H1 (cell line): ENCODE results near the gene BMERB1. TPM values are rescaled to one million over a fixed set of nuclear protein-coding genes. Genes with fewer than 3 reads are reported as not detected.

Source experiments
- CTCF ChIA-PET: fragments of 300-600 bp; sonication (Branson Sonifier 250); formaldehyde crosslinking; loops from one replicate; lab custom pipeline; 2021; ENCODE audit not compliant: partially characterized antibody; lab: Charles Lee
- POLR2A ChIA-PET: fragments of 300-600 bp; sonication (Branson Sonifier 250); formaldehyde crosslinking; loops from one replicate; lab custom pipeline; 2021; ENCODE audit warnings: inconsistent platforms; ENCODE audit not compliant: partially characterized antibody; lab: Charles Lee
- DNase-seq, 2 experiments: peaks; one replicate each; pipeline versions ENCODE4 v3.0.0 to v3.0.0-alpha.2; 2010 to 2022; ENCODE audit warnings: low spot score in 2 of 2, low read depth in 1 of 2, mixed read lengths in 1 of 2
- FAIRE-seq: peaks from 2 replicates; lab custom pipeline; 2011; peaks lifted over from hg19 to GRCh38; lab: Jason Lieb, UNC
- H2AFZ ChIP-seq: 2 replicates; pipeline ENCODE4 v1.8.1; 2012; ENCODE audit warnings: low read length, inconsistent platforms
- H2AK5ac ChIP-seq: 2 replicates; pipeline ENCODE4 v1.6.1; 2013; ENCODE audit warnings: low read depth, low read length
- H2BK120ac ChIP-seq: replicated peaks from 2 replicates; pipeline ENCODE3; 2013; ENCODE audit warnings: low read depth, low read length, inconsistent platforms
- H2BK12ac ChIP-seq: 2 replicates; pipeline ENCODE4 v1.6.1; 2013; ENCODE audit warnings: low read depth, low read length
- H2BK15ac ChIP-seq: 2 replicates; pipeline ENCODE4 v1.6.1; 2013; ENCODE audit warnings: low read length
- H2BK20ac ChIP-seq: 2 replicates; pipeline ENCODE4 v1.6.1; 2013; ENCODE audit warnings: low read length
- H2BK5ac ChIP-seq: 2 replicates; pipeline ENCODE4 v1.6.1; 2013; ENCODE audit warnings: low read depth, low read length
- H3K14ac ChIP-seq: 2 replicates; pipeline ENCODE4 v1.6.1; 2013; ENCODE audit warnings: inconsistent platforms; ENCODE audit not compliant: insufficient read length
- H3K18ac ChIP-seq: 2 replicates; pipeline ENCODE4 v1.6.1; 2013; ENCODE audit warnings: low read length; ENCODE audit errors: extremely low read depth
- H3K23ac ChIP-seq: 2 replicates; pipeline ENCODE4 v1.6.1; 2013; ENCODE audit warnings: inconsistent platforms; ENCODE audit not compliant: insufficient read length
- H3K23me2 ChIP-seq: 2 replicates; pipeline ENCODE4 v1.6.1; 2013; ENCODE audit warnings: low read depth, low read length
- H3K27ac ChIP-seq: 2 replicates; pipeline ENCODE4 v1.6.1; 2011; ENCODE audit warnings: low read depth, low read length, inconsistent platforms
- H3K27me3 ChIP-seq, 4 experiments: replicated peaks in 1 of 4; 1 replicate in 1 of 4; 2 replicates in 3 of 4; pipeline versions ENCODE4 v1.6.1 to v1.8.1; 2011 to 2013; ENCODE audit warnings: low read length in 3 of 4, mild to moderate bottlenecking in 3 of 4, inconsistent platforms in 2 of 4, mixed read lengths in 2 of 4, moderate library complexity in 1 of 4; ENCODE audit not compliant: control insufficient read depth in 3 of 4, insufficient read depth in 3 of 4; ENCODE audit errors: extremely low read depth in 1 of 4
- H3K36me3 ChIP-seq, 4 experiments: 2 replicates each; pipeline versions ENCODE4 v1.6.1 to v1.8.1; 2011 to 2013; ENCODE audit warnings: mild to moderate bottlenecking in 4 of 4, low read length in 3 of 4, moderate library complexity in 2 of 4, control low read depth in 1 of 4, inconsistent platforms in 1 of 4; ENCODE audit not compliant: insufficient read depth in 4 of 4, control insufficient read depth in 2 of 4
- H3K4ac ChIP-seq: replicated peaks from 2 replicates; pipeline ENCODE3; 2013; ENCODE audit warnings: low read length, low read depth, mixed read lengths, inconsistent platforms; ENCODE audit not compliant: insufficient read length
- H3K4me1 ChIP-seq, 4 experiments: replicated peaks in 1 of 4; 1 replicate in 1 of 4; 2 replicates in 3 of 4; pipeline versions ENCODE4 v1.6.1 to v1.8.1; 2011 to 2013; ENCODE audit warnings: low read length in 3 of 4, inconsistent platforms in 2 of 4, mixed read lengths in 1 of 4; ENCODE audit not compliant: insufficient read depth in 4 of 4, control insufficient read depth in 3 of 4
- H3K4me2 ChIP-seq, 2 experiments: 2 replicates each; pipeline versions ENCODE4 v1.6.1 to v1.8.1; 2011 to 2013; ENCODE audit warnings: low read depth in 2 of 2, low read length in 2 of 2, control low read depth in 1 of 2, inconsistent platforms in 1 of 2, mild to moderate bottlenecking in 1 of 2; ENCODE audit not compliant: insufficient read depth in 1 of 2
- H3K4me3 ChIP-seq, 4 experiments: fragments of 200-600, 300-600 bp in 1 of 4; sonication (generic), shearing (Covaris generic), sonication (Bioruptor Twin) in 1 of 4; 2 replicates each; pipeline versions ENCODE4 v1.5.1 to v1.8.1; 2011 to 2016; ENCODE audit warnings: low read length in 4 of 4, low read depth in 3 of 4, control low read depth in 2 of 4, inconsistent platforms in 2 of 4, mild to moderate bottlenecking in 2 of 4, mixed read lengths in 1 of 4, moderate library complexity in 1 of 4; ENCODE audit not compliant: insufficient read depth in 2 of 4; ENCODE audit errors: extremely low read depth in 1 of 4
- H3K56ac ChIP-seq: replicated peaks from 2 replicates; pipeline ENCODE3; 2013; ENCODE audit warnings: low read depth, mild to moderate bottlenecking, mixed read lengths, low read length, inconsistent platforms; ENCODE audit not compliant: insufficient read length
- H3K79me1 ChIP-seq: 2 replicates; pipeline ENCODE4 v1.6.1; 2013; ENCODE audit warnings: low read depth, low read length, control low read depth
- H3K79me2 ChIP-seq, 2 experiments: 2 replicates each; pipeline versions ENCODE4 v1.6.1 to v1.8.1; 2012 to 2013; ENCODE audit warnings: low read length in 2 of 2, mild to moderate bottlenecking in 2 of 2, inconsistent platforms in 1 of 2; ENCODE audit not compliant: insufficient read depth in 2 of 2, control insufficient read depth in 1 of 2
- H3K9ac ChIP-seq, 4 experiments: replicated peaks in 1 of 4; 1 replicate in 1 of 4; 2 replicates in 3 of 4; pipeline versions ENCODE4 v1.6.1 to v1.8.1; 2011 to 2013; ENCODE audit warnings: low read depth in 3 of 4, low read length in 3 of 4, control low read depth in 2 of 4, mild to moderate bottlenecking in 2 of 4, moderate library complexity in 2 of 4, inconsistent platforms in 1 of 4; ENCODE audit errors: extremely low read depth in 1 of 4
- H3K9me3 ChIP-seq, 2 experiments: 2 replicates each; pipeline versions ENCODE4 v1.6.1 to v1.8.1; 2012 to 2013; ENCODE audit warnings: mild to moderate bottlenecking in 2 of 2, moderate library complexity in 2 of 2, control low read depth in 1 of 2, inconsistent platforms in 1 of 2, low read depth in 1 of 2, low read length in 1 of 2, mixed read lengths in 1 of 2; ENCODE audit not compliant: insufficient read depth in 2 of 2
- H4K20me1 ChIP-seq, 2 experiments: replicated peaks in 1 of 2; 2 replicates each; pipeline versions ENCODE3 to v1.8.1; 2011 to 2013; ENCODE audit warnings: inconsistent platforms in 2 of 2, low read length in 2 of 2, mild to moderate bottlenecking in 1 of 2; ENCODE audit not compliant: insufficient read depth in 2 of 2, control insufficient read depth in 1 of 2
- H4K5ac ChIP-seq: 2 replicates; pipeline ENCODE4 v1.6.1; 2013; ENCODE audit warnings: low read length, low read depth, mixed read lengths, inconsistent platforms; ENCODE audit not compliant: insufficient read length
- H4K8ac ChIP-seq: 2 replicates; pipeline ENCODE4 v1.8.0; 2013; ENCODE audit warnings: mild to moderate bottlenecking, moderate library complexity, low read length, inconsistent platforms; ENCODE audit not compliant: insufficient read depth; ENCODE audit errors: extremely low read depth
- H4K91ac ChIP-seq: replicated peaks from 2 replicates; pipeline ENCODE3; 2013; ENCODE audit warnings: low read length, mixed read lengths, inconsistent platforms; ENCODE audit not compliant: insufficient read length
- BACH1 ChIP-seq: IDR thresholded peaks from 2 replicates; pipeline ENCODE4 v1.6.1; 2012; ENCODE audit warnings: low read length, improper control_type of control experiment
- CHD1 ChIP-seq: IDR thresholded peaks from 2 replicates; pipeline ENCODE4 v1.6.1; 2012; ENCODE audit warnings: low read depth, low read length, improper control_type of control experiment
- KDM5A ChIP-seq: fragments of 200-600 bp; IDR thresholded peaks from 2 replicates; pipeline ENCODE4 v1.7.1; 2012; ENCODE audit warnings: mild to moderate bottlenecking, low read length, inconsistent platforms, mixed read lengths
- MAX ChIP-seq: IDR thresholded peaks from 2 replicates; pipeline ENCODE4 v1.6.1; 2012; ENCODE audit warnings: inconsistent platforms
- PHF8 ChIP-seq: fragments of 200-600 bp; sonication (generic); conservative IDR thresholded peaks from 2 replicates; pipeline ENCODE4 v1.7.1; 2012; ENCODE audit warnings: low read depth, mild to moderate bottlenecking, inconsistent platforms, low read length, moderate library complexity
- RAD21 ChIP-seq, 2 experiments: IDR thresholded peaks in 1 of 2; conservative IDR thresholded peaks in 1 of 2; 2 replicates each; pipeline ENCODE4 v1.6.1; 2011; ENCODE audit warnings: low read depth in 2 of 2, low read length in 2 of 2, improper control_type of control experiment in 1 of 2, inconsistent platforms in 1 of 2, mild to moderate bottlenecking in 1 of 2, moderate library complexity in 1 of 2
- RXRA ChIP-seq: IDR thresholded peaks from 2 replicates; pipeline ENCODE4 v1.6.1; 2011; ENCODE audit warnings: low read depth, mild to moderate bottlenecking, low read length, moderate library complexity; ENCODE audit not compliant: insufficient read depth
- SIX5 ChIP-seq: IDR thresholded peaks from 2 replicates; pipeline ENCODE4 v1.6.1; 2011; ENCODE audit warnings: mild to moderate bottlenecking, low read depth, low read length
- SP4 ChIP-seq: IDR thresholded peaks from 2 replicates; pipeline ENCODE4 v1.6.1; 2012; ENCODE audit warnings: low read length, inconsistent platforms
- SUZ12 ChIP-seq: fragments of 200-600 bp; sonication (generic); IDR thresholded peaks from 2 replicates; pipeline ENCODE4 v1.6.1; 2012; ENCODE audit warnings: mild to moderate bottlenecking, inconsistent platforms, low read length, moderate library complexity, mixed read lengths
- TEAD4 ChIP-seq: IDR thresholded peaks from 2 replicates; pipeline ENCODE4 v1.6.1; 2012; ENCODE audit warnings: low read depth, low read length, inconsistent platforms, mixed read lengths
- WGBS, 2 experiments: shearing (Covaris generic) in 1 of 2; methylation state at CpG; one replicate each; pipeline versions ENCODE4 v1.1.6 to v1.1.7; 2013 to 2015; ENCODE audit warnings: low lambda C conversion rate in 2 of 2, mixed read lengths in 2 of 2, inconsistent platforms in 1 of 2, low coverage in 1 of 2, missing lambda C conversion rate in 1 of 2; ENCODE audit not compliant: insufficient replicate concordance in 2 of 2, insufficient coverage in 1 of 2, insufficient read length in 1 of 2; ENCODE audit errors: extremely low coverage in 1 of 2, missing lambda C conversion rate in 1 of 2; 5-methylcytosine and 5-hydroxymethylcytosine counted together
- polyA plus RNA-seq, 7 experiments: library from polyadenylated mRNA; depleted of rRNA in 3 of 7; stranded (reverse) in 5 of 7; unstranded in 2 of 7; fragments of >200 nt in 5 of 7; fragments of 200-250 nt in 2 of 7; gene quantifications; 1 replicate in 5 of 7; 2 replicates in 1 of 7; 4 replicates in 1 of 7; pipeline versions ENCODE4 v1.2.1 to v1.2.3, GENCODE V29; 2011 to 2013; ENCODE audit warnings: missing spikeins in 2 of 7, mixed read lengths in 2 of 7
- total RNA-seq: library from RNA; stranded (reverse); fragmentation: NEBNext Ultra II Directional; extraction: Animal tissue kit (Norgen Biotek cat#: 25700); gene quantifications from 2 replicates; pipeline ENCODE4 v1.2.1, GENCODE V29; 2021

The BMERB1 gene
- total and polyA plus RNA-seq, 2 of the 8 experiments (the other 6 are each of a cell fraction or from before 2014, with no cell fraction given), result 23.5 to 27.1 TPM

GRCh38 chr16:15610369-15610871 is 176.0 kb downstream of the BMERB1 start:
- Histone ChIP-seq H3K4me3 (no peak overlapping the region), H3K4me1 (no peaks in the 10 kb centered on the region), H2AK5ac (no peak overlapping the region), H4K5ac (no peak overlapping the region), H3K56ac (no peak overlapping the region), H3K36me3 (peaks cover 13 to 42% (median 36%) of the 10 kb centered on the region in 4 experiments), H4K20me1 (peaks cover 2 to 4% of the 10 kb centered on the region in 2 experiments), H4K8ac (no peak overlapping the region), H2AFZ (no peak overlapping the region), H3K27me3 (no peaks in the 10 kb centered on the region), H3K4ac (no peak overlapping the region), H3K79me2 (no peaks in the 10 kb centered on the region), H3K23me2 (no peaks in the 10 kb centered on the region), H2BK20ac (no peak overlapping the region), H3K4me2 (no peak overlapping the region), H3K18ac (no peak overlapping the region), H4K91ac (no peak overlapping the region), H3K27ac (no peak overlapping the region), H3K9me3 (no peaks in the 10 kb centered on the region), H2BK5ac (no peak overlapping the region), H3K14ac (no peak overlapping the region), H3K23ac (no peak overlapping the region), H2BK120ac (no peak overlapping the region), H3K79me1 (no peaks in the 10 kb centered on the region), H2BK15ac (no peak overlapping the region), H2BK12ac (no peak overlapping the region), H3K9ac (no peak overlapping the region)
- ChIA-PET POLR2A (no interaction called here), CTCF (interaction anchor here (0.7 kb wide), 1 partner anchor 83 kb away, joined by 3 read pairs; no protein-coding TSS in a partner anchor)
- FAIRE-seq (no peak), DNase-seq (no peak)
- WGBS, 2 experiments, result 94% methylated on average over 10 of the region's 10 CpGs; no CpG with 5 or more reads in 1 of the 2 experiments
- TF ChIP-seq SIX5 (no peak), BACH1 (no peak), KDM5A (no peak), SUZ12 (no peak), PHF8 (no peak), RAD21 (IDR thresholded peaks at IDR 0.05 in 1 of 2, conservative IDR thresholded peaks at IDR 0.05 in 1 of 2; ENCODE audit: low read depth in 2 of 2, low read length in 2 of 2) (no peak), SP4 (no peak), MAX (no peak), CHD1 (no peak), RXRA (no peak), TEAD4 (no peak)
